Activated T-helper 1 cell treated with anti-CD3 and anti-CD28 coated beads, Interleukin-2, amount 50 U/mL, for 16 hours (primary cell): ENCODE measurements around the gene STAT5A.
"Not testable (repeated sequence)": the region's sequence is repeated elsewhere in the genome, so short reads cannot be mapped to it uniquely, and the experiment has no call there.

Experiments used
- DNase-seq, 2 donors: peaks; one replicate each; pipeline ENCODE4 v3.0.0-alpha.2; 2020; ENCODE audit warnings: low read depth in 1 of 2, low spot score in 1 of 2

The STAT5A gene

GRCh38 chr17:42287977-42288802 is at the start of gene STAT5A:
STAT5A (plus strand) TSS chr17:42288498; CDS start chr17:42289412, 914 bp downstream.
- peak; percentile 58 to 71 for DNase-seq

GRCh38 chr17:42239576-42239975 is 48.7 kb upstream of the STAT5A start:
- not testable (repeated sequence) for DNase-seq

- no peak for DNase-seq
Observed at GRCh38 chr17:42240201-42240600, 48.1 kb upstream of the STAT5A start.

DNA sequence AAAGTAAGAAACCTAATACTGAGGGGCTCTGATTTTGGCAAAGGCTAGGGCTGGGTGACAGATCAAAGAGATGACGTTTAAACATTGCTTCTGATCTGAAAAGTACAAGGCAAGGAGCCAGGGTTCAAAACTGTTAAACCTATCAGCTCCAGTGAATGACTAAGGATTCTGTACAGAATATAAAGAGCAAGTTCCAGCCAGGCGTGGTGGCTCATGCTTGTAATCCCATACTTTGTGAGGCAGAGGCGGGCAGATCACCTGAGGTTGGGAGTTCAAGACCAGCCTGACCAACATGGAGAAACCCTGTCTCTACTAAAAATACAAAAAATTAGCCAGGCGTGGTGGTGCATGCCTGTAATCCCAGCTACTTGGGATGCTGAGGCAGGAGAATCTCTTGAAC is 47.4 kb upstream of the STAT5A start:
- not testable (repeated sequence) for DNase-seq

DNA sequence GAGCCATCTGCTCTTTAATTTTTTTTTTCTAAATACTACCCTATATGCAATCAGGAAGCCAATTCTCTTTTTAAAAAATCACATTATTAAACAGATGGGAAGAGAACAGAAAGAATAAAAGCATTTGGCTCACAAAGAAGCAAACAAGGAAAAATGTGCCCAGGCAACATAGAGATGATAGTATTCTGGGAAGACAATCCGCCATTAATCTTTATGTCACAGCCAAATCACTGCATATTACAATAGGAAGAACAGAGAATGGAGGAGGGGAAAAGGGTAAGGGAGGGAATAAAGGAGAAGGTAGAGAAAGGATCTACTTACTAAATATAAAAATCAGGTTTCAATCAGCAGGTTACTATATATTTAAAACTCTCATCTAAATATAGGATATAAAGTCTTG is 46.4 kb upstream of the STAT5A start:
- no peak for DNase-seq

DNA sequence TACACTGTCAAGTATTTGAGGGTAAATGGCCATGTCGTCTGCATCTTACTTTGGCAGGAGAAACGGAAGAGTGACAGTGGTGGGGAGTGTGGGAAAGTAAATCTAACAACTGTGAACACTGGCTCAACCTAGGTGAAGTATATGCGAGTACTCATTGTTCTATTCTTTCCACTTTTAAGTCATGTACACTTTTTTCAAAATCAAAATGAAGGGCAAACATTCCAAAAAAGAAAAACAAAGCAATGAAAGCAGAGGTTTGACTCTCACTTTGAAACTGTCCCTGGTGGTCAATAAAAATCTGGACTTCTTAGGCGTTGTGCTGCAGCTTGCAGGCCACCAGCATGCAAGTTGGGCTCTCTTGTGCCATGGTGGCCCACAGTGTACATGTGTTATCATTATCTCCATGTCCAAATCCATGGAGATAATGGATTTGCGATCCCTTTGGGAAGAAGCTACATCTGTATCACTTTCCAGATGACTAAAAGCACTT is 44.8 kb upstream of the STAT5A start:
- no peak for DNase-seq

GRCh38 chr17:42244116-42244515 is 44.2 kb upstream of the STAT5A start:
- not testable (repeated sequence) for DNase-seq

GRCh38 chr17:42245183-42245582 is 43.1 kb upstream of the STAT5A start:
- DNase-seq: not testable (repeated sequence)

- no peak for DNase-seq
Observed at GRCh38 chr17:42246515-42246914, 41.8 kb upstream of the STAT5A start.

DNA sequence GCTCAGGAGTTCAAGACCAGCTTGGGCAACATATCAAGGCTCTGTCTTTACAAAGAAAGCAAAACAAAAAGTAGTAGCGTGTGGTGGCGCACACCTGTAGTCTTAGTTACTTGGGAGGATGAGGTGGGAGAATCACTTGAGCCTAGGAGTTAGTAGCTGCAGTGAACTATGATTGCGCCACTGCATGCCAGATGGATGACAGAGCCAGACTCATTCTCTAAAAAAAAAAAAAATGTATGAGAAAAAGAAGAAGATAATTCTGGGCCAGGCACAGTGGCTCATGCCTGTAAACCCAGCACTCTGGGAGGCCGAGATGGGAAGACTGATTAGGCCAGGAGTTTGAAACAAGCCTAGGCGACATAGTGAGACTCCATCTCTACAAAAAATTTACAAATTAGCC is 40.6 kb upstream of the STAT5A start:
- DNase-seq: no peak

GRCh38 chr17:42248351-42249179 is 39.7 kb upstream of the STAT5A start:
- DNase-seq: peak; percentile 36 to 67

DNA sequence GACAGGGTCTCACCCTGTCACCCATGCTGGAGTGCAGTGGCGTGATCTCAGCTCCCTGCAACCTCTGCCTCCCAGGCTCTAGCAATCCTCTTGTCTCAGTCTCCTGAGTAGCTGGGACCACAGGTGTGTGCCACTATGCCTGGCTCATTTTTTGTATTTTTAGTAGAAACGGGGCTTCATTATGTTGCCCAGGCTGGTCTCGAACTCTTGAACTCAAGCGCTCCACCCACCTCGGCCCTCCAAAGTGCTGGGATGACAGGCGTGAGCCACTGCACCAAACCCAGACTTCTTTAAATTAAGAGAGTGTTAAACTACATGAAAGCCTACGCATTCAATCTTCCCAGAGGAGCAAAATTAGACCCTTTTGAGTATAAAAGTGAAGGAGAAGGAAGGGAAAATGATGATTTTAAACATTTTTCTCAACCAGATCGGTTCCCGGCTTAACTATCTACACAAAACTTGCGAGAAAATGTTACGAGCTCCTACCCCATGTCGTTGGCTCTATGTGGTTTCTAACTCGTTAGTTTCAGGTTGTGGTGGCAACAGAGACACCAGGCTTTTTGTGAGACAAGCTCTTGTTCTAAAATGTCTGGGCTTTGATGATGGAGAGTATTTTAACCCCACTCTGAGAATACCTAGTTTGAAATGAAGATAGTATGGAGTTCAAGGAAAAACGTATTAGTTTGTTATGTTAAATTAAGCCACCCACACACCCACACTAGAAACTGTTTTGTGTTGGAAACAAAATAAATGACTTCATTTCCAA is 38.4 kb upstream of the STAT5A start:
- peak in 1 of 2 donors; percentile 21 for DNase-seq

DNA sequence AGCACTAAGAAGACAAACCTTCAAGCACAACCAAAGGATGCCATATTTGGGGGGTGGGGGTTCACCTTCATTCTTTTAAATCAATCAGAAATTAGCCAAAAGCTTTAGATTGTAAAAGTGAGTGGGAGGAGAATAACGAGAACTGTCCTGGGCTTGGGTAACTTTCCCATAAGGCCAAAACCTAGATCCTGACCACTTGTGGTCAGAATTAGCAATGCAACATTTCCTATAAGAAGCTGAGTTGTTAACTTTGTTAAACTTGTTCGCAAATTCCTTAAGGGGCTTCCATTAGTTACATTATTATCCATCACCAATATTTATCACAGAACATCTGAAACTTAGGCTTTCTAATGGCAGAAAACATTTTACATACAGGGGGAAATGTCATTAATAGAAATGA is 37.2 kb upstream of the STAT5A start:
- DNase-seq: no peak

DNA sequence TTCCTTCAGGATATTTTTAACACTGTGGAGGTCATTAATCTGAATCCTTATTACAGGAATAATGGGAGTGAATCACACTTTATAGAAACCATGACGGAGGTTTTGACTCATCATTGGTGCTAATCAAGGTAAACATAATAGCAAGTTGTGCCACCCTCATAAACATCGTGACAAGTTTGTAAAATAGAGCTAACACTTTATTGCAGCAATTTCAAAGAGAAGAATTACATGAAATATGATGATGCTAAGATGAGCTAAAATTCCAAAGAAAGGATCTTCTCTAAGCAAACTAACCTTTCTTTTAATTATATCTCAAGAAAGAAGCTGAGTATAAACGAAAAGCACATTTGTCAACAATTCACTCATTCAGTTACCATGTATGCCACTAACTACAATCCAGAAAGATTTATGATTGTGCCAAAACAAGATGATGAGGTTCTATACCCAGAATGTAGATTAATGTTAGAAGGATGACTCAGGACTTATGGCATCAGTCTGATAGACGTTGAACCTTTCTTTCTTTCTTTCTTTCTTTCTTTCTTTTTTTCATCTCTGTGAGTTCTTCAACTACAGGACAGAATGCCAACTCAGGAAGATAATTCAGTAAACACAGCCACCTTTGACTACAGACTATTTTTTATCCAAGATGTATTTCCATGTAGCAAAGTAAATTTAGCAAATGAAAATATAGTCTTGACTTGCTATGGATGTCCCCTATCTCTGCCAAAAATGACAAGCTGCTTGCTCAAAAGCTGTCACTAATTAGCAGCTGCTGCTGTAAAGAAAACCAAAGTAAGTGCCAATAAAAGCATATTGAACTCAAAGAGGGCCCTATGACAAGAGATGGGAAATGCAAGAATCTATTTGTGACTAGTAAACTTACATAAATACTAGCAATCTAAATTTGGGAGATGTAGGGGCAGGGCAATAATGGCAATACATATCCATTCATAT is 35.4 kb upstream of the STAT5A start:
- no peak for DNase-seq

DNA sequence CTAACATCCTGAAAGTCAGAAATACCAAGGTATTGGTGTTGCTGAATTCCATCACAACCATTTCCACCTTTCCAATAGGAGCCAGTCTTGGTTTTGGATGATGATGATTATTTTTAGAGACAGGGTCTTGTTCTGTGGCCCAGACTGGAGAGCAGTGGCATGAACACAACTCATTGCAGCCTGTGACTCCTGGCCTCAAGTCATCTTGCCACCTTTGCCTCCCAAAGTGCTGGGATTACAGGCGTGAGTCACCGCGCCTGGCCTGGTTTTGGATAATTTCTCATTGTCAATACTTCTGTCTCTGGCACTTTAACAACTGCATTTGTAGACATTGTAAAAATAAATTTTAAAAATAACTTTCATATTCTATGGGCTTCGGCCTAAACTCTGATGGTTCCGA is 34.7 kb upstream of the STAT5A start:
- DNase-seq: no peak

GRCh38 chr17:42255445-42255844 is 32.9 kb upstream of the STAT5A start:
- no peak for DNase-seq

GRCh38 chr17:42260318-42260717 is 28.0 kb upstream of the STAT5A start:
- DNase-seq: no peak

GRCh38 chr17:42264366-42264765 is 23.9 kb upstream of the STAT5A start:
- not testable (repeated sequence) for DNase-seq

DNA sequence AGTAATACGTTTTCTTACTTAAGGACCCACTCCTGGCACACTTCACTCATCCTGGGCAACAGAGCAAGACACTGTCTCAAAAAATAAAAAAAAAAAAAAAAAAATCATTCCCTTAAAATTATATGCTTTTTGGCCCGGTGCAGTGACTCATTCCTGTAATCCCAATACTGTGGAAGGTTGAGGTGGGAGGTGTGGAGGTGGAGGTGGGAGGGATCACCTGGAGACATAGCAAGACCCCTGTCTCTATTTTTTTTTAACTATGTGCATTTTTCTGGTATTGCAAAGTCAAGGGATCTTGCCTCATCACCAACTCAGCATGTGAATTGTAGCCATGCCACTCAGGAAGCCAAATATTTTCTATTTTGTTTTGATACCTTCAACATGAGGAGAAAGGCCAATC is 21.8 kb upstream of the STAT5A start:
- no peak for DNase-seq
